ENCODE data around the gene GPR142.
A peak's percentile ranks its signal among the peaks of the same experiment; 100 is the strongest.

DNA sequence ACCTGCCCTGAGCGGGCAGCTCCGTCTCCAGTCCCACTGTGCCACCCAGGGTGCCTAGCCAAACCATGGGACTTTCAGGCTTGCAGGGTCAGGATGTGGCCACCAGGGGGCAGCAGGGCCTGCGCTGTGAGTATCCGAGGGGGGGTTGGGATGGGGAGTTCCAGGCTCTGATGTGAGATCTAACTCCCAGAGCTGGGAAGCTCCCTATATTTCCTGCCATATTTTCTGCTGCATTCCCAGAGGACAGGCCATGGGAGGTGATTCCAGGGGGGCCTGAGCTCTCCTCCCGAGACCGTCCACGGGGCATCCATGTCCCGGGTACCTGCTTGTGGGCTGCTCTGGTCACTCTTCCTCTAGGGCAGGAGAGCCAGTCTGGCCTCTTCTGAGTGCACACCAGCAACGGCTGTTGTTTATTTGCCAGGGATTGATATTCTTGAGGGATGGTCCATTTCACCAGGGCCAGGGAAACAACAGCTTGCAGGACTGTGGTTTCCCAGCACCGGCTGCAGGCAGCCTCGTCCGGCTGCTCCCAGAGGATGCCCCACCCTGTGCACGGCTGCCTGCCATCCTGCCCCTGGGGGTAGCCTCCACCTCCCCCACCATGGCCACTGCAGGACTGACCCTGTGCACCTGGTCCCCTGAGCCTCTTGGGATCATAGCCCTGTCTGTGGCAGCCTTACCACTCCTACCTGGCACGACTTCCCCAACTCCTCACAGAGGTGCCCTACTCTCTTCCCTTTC is 1.2 kb downstream of the GPR142 start:
- TF ChIP-seq, protein P1, sequence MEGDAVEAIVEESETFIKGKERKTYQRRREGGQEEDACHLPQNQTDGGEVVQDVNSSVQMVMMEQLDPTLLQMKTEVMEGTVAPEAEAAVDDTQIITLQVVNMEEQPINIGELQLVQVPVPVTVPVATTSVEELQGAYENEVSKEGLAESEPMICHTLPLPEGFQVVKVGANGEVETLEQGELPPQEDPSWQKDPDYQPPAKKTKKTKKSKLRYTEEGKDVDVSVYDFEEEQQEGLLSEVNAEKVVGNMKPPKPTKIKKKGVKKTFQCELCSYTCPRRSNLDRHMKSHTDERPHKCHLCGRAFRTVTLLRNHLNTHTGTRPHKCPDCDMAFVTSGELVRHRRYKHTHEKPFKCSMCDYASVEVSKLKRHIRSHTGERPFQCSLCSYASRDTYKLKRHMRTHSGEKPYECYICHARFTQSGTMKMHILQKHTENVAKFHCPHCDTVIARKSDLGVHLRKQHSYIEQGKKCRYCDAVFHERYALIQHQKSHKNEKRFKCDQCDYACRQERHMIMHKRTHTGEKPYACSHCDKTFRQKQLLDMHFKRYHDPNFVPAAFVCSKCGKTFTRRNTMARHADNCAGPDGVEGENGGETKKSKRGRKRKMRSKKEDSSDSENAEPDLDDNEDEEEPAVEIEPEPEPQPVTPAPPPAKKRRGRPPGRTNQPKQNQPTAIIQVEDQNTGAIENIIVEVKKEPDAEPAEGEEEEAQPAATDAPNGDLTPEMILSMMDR (conservative IDR thresholded peaks at IDR 0.05; ENCODE audit: low read length): peak; percentile 94
- no peak for TF ChIP-seq EZH2phosphoT487 (IDR thresholded peaks at IDR 0.05; ENCODE audit: borderline replicate concordance)
